Cortex of kidney (tissue), 1 donor: ENCODE measurements around the gene POLD3.

Experiments
- DNase-seq: peaks from one replicate; lab custom pipeline; 2025; lab: John Stamatoyannopoulos, UW

The POLD3 gene

GRCh38 chr11:74592441-74593362 is at the start of gene POLD3:
TSS of gene POLD3 (plus strand) at chr11:74592582. CDS start at chr11:74592659, 77 bp downstream.
- no peak for DNase-seq

- DNase-seq = no peak
Observed at GRCh38 chr11:74543991-74544390, 48.4 kb upstream of the POLD3 start.

- DNase-seq = no peak
Observed at GRCh38 chr11:74546752-74547151, 45.6 kb upstream of the POLD3 start.

GRCh38 chr11:74550991-74551753 is 41.2 kb upstream of the POLD3 start:
- no peak for DNase-seq

GRCh38 chr11:74551754-74552145 is 40.6 kb upstream of the POLD3 start:
- DNase-seq = no peak

GRCh38 chr11:74557526-74557925 is 34.9 kb upstream of the POLD3 start:
- no peak for DNase-seq

GRCh38 chr11:74559110-74559933 is 33.1 kb upstream of the POLD3 start:
- no peak for DNase-seq

GRCh38 chr11:74559934-74560309 is 32.5 kb upstream of the POLD3 start:
- no peak for DNase-seq

- no peak for DNase-seq
Observed at GRCh38 chr11:74566146-74566960, 26.0 kb upstream of the POLD3 start.

- no peak for DNase-seq
Observed at GRCh38 chr11:74568028-74568427, 24.4 kb upstream of the POLD3 start.

GRCh38 chr11:74570266-74571061 is 21.9 kb upstream of the POLD3 start:
- DNase-seq = no peak

- DNase-seq = no peak
Observed at GRCh38 chr11:74571062-74571399, 21.4 kb upstream of the POLD3 start.

- no peak for DNase-seq
Observed at GRCh38 chr11:74572349-74572748, 20.0 kb upstream of the POLD3 start.

- DNase-seq = no peak
Observed at GRCh38 chr11:74574563-74574962, 17.8 kb upstream of the POLD3 start.

GRCh38 chr11:74575999-74576398 is 16.4 kb upstream of the POLD3 start:
- DNase-seq = no peak

GRCh38 chr11:74577181-74577580 is 15.2 kb upstream of the POLD3 start:
- DNase-seq = no peak

GRCh38 chr11:74577624-74578396 is 14.6 kb upstream of the POLD3 start:
- DNase-seq = no peak

- DNase-seq = no peak
Observed at GRCh38 chr11:74579577-74580270, 12.7 kb upstream of the POLD3 start.

- no peak for DNase-seq
Observed at GRCh38 chr11:74581954-74582547, 10.3 kb upstream of the POLD3 start.
